ENCODE measurements around the gene ENTPD2.

- TF ChIP-seq CTCF (IDR thresholded peaks at IDR 0.05 in 4 of 5, conservative IDR thresholded peaks at IDR 0.05 in 1 of 5) (no peak), POLR2A (IDR thresholded peaks at IDR 0.05) (no peak)
These were observed 47.5 kb downstream of the ENTPD2 start for GRCh38 chr9:137006116-137007003.
